Stimulated activated naive CD4-positive, alpha-beta T cell (primary cell): ENCODE results near the gene HOXA9.

Experiments used
- DNase-seq, 6 experiments: peaks; one replicate each; lab custom pipeline; 2025; lab: John Stamatoyannopoulos, UW

Gene HOXA9

DNA sequence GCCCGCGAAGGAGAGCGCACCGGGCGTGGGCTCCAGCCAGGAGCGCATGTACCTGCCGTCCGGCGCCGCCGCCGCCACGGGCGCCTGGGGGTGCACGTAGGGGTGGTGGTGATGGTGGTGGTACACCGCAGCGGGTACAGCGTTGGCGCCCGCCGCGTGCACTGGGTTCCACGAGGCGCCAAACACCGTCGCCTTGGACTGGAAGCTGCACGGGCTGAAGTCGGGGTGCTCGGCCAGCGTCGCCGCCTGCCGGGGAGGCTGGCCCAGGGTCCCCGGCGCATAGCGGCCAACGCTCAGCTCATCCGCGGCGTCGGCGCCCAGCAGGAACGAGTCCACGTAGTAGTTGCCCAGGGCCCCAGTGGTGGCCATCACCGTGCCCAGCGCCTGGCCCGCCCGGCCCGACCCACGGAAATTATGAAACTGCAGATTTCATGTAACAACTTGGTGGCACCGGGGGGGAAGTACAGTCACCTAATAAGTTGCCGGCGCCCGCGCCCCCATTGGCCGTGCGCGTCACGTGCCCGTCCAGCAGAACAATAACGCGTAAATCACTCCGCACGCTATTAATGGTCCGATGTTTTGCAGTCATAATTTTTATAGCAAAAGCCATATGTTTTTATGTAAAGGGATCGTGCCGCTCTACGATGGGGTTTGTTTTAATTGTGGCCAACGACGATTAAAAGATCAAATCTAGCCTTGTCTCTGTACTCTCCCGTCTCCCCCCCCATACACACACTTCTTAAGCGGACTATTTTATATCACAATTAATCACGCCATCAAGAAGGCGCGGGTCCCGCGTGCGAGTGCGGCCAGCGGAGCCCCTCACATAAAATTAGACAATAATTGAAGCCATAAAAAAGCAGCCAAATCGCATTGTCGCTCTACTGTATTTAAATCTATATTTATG, at the start of gene HOXA9:
TSS of gene HOXA9 (minus strand) at position 449 of the 907 bp plus-strand sequence. CDS start at position 369, 80 bp downstream.
- DNase-seq: no peak

DNA sequence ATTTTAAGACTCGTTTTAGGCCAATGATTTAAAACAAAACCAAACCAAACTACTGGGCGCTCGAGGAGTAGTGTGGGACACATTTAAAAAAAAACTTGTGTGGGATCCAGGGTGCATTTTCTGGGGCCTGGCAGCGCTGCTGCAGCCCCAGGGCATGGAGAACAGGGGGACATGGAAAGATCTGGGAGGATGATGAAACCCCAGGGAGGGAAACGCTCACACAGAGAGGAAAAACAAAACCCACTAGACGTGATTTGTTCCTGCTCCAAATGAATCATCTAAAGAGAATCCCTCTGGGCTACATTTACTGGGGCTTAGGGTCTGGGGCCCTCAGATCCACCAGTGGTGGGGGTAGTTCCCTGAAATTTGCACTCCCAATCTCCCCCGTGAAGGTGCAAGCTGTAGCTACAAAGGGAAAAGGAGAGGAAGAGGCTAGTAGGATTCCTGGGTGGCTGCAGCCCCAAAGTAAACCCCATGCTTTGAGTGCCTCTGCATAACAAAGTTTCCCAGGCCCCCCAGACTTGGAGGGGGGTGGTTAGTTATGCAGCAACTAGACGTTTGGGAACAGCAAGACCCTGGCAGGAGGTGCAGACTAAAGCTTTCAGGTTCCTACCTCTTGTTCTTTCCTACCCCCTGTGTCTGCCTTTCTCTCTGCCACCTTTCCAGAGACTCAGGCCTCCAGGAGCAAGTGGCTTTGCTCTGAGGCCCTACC, 49.1 kb upstream of the HOXA9 start:
- DNase-seq: no peak

DNA sequence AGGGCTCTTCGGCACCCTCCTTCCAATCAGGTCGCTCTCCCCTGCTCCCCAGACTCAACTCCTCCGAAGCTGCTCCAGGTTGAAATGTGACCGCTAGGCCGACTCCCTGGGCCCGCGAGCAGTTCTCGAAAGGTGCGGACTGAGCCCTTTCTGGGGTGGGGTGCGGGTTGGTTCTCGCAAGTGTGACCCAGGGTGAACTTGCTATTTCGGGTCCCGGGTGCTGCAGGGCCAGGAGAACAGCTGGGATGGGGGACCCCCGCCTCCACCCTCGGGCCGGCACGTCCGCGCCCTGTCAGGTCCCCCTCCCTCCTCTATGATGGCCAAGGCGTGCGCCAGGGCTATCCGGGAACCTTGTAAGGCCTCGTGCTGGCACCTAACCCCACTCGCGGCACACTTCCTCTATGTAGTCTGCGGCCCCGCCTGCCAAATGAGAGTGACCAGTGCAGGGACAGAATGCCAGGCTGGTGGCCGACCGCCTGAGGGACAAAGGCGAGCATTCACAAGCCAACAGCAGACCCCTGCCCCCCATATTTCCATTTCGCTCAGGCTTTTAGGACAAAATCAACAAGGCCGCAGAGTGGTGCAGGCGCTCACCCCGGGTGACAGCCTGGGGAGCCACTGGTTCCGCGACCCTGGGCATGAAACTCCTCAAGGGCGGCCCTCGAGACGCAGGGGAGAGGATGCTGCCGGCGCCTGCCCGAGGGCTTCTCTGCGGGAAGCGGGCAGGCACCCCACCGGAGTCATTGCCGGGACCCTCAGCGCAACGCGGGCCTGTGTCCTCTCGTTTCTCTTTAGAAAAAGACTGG, 48.3 kb upstream of the HOXA9 start:
- no peak for DNase-seq

DNA sequence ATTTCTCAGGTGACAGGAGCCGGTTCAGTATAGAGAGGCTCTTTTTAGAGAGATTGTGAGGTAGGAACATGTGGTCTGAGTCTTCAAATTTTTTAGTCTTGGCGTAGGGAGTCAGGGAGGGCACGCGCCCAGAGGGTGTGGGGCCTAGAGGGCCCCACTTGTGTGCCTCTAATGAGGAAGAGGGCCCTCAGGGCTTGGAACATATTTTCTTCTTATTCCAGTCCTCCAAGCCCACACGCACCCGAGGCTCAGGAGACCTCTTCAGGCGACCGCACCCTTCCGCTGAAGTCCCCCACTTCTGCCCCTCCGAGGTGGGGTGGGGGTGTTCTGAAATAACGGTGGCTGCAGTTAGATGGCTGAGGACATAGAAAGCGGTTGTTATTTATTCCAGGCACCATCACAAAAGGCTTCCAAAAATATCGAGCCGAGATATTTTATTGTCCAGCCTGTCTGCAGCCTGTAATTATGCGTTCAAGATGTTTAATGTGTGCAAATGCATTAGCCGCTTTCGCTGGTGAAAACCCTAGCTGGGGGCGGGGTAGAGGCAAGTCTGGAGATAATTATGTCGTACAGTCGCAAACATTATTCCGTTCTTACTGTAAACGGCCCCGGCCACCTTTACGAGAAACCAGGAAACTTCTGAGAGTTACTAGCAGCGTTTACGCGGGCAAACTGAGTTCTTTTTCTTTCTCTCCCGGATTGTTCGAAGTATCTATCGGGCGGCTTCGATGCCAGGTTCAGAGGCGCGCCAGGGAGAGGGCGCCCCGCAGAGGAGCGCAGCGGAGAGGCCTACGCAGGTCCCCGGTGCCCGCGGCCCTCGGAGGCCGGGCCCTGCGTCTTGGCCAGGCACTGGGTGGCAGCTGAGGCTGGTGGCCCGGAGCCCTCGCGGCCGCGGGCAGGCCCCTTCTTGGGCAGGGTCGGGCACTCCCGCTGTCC, 47.4 kb upstream of the HOXA9 start:
- DNase-seq: no peak

DNA sequence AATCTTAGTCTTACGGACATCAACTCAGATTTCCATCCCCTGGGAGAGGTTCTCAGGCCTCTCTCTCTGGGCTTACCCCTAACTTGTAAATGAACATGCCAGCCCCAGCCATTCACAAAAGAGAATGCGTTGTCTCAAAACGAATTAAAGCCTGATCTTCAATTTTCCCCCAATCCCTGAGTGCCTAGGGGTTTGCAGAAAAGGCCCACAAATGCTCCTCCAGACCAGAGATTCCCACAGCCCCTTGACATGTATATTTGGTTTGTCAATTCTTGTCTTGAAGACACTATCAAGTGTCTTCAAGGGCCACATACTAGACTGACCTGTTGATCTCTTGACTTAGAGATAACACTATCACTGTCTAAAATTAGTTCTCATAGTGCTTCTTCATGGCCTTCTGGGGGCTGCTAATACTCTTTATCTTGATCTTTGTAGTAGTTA, 46.4 kb upstream of the HOXA9 start:
- no peak for DNase-seq

DNA sequence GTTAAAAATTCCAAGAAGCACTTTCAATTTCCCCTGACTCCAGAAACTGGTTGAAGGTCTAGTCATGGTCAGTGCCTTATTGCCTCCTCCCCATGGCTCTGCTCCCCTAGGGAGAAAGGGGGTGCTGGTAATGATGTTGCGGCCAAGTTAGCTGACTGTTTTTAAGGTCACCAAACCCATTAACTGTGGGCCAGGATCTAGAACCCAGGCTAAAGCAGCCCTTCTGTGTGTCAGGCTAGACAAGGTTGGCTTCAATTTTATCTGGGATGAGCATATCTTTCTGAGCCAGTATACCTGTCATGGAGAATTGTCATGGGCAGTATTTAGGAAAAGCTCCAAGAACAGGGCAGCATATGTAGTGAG, 45.7 kb upstream of the HOXA9 start:
- DNase-seq: no peak

DNA sequence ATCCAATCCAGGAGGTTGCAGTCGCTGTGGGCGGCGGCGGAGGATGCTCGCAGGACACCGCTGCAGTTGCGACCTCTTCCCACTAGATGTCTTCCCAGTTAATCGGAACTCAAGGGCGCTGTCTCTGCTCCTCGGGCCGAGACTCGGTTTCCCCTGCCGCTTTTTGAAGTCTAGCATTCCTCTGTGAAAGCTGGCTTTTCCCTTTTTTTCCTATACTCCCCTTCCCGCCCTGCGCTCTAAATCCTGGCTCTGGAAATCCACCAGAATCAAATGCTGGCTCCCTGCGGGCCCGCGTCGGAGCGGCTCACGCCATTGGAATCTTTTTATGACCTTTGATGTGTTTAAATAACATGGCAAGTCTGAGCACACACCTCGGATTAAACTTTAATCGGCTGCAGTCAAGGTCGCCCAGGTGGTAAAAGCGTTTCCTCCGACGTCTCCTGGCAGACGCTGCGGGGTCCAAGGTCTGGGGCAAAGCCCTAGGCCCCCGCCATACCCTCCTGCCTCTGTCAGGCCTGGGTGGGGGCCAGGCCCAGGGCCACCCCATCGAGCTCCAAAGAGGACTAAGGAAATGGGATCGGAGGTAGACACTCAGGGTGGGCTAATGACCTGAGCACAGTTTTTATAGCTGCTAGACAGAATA, 45.2 kb upstream of the HOXA9 start:
- peak in 2 of 6 experiments; percentile 17 to 50 for DNase-seq

DNA sequence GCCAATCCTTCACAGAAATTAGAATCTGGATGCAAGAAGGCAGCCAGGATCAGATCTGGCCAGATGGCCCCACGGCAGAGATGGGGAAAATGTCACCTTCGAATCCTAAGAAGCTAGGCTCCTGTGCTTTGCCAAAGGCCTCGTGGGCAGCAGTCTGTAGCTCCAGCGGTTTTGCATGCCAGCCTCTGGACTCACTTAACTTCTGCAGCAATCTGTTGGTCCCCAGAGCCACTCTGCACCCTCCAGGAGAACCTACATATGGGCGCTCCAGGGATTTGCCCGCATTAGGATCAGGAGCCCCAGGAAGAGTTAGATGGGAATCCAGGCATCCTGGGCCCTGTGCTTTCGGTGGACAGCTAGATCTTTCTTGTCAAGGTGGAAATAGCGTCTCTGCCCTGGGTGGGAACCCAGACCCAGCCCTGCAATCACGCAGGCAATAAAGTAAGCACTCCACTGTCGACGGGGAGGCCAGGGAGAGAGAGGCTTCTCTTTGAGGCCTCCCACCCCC, 44.6 kb upstream of the HOXA9 start:
- DNase-seq: peak in 1 of 6 experiments; percentile 50

DNA sequence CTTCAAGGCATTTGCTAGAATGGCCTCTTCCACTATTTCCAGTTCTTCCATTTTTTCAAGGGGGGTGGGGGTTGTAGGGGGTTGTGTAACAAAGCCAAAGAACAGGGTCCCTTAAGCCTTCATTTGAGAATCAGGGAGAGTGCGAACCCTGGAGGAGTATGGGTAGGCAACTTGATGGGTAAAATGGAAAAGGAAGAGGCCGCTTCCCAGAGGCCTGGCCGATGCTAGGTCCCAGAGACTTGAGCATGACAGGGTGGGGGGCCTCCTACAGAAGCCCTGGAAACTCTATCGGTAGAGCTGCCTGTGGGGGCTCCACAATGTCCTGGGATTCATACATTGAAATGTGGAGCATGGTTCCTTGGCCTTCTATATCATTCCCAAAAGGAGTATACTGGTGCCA, 43.7 kb upstream of the HOXA9 start:
- no peak for DNase-seq

DNA sequence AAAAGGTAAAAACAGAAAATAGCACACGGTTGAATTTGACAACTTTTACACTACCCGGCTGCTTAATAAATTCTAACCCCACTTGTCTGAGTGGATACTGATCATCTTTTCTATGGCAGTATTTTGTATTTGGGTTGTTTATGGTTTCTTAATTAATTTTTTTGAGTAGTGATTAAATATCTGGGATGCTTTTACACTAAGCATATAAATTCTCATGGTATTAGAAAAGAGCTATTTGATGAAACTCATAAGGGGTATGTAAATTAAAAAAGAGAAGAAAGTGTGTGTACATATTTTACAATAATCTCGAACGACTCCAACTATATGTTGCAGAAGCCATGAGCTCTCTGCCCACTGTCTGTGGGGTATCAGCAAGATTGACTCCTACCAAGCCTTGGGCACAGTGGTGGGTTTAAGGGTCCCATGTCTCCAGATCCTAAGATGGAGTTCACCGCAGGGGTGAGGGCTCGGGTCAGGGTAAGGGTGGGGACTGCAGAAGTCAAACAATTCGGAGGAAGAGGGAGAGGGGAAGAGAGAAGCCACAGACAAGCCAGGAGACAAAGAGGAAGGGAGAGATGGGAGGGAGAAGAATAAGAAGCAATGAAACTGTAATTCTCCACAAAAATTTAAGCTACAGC, 42.1 kb upstream of the HOXA9 start:
- no peak for DNase-seq

DNA sequence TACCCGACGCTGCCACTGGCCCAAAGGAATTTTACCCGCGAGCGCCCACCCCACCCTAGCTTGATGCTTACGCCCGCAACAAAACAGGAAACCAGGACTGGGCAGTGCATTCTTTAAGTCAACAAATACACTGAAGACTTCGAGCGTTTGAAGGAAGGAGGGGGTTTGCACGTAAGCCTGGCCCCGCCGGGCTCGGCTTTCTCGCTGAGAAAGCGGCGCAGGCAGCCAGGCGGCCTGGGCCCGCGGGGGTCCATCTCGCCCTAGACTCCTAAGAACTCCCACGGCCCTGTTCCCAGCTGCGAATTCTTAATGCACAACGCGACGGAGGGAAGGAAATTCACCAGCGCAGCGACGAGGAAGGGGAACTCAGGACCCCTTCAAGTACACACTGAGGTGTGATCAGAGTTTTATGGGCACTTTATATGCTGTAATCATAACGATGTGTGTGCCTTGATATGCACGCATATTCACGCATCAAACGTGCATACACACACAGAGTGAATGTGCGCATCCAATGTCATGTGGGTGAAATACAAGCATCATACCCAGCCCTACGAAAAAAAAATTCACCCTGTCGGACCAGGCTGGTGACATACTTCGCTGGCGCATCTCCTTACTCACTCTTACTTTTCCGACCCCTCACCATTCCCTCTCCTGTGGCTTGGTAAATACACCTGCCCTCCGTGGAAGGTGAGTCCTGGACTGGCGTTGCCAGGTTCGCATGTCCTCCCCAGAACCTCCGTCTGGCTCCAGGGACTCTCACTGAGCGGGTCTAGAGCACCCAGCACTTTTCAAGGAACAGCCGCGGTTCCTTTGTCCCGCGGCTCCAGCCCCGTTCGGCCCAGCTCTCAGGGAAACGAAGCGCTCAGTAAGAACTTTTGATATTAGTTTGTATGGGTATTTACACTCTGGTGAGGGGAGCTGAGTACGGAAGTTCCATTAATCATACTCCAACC, 40.3 kb upstream of the HOXA9 start:
- no peak for DNase-seq

DNA sequence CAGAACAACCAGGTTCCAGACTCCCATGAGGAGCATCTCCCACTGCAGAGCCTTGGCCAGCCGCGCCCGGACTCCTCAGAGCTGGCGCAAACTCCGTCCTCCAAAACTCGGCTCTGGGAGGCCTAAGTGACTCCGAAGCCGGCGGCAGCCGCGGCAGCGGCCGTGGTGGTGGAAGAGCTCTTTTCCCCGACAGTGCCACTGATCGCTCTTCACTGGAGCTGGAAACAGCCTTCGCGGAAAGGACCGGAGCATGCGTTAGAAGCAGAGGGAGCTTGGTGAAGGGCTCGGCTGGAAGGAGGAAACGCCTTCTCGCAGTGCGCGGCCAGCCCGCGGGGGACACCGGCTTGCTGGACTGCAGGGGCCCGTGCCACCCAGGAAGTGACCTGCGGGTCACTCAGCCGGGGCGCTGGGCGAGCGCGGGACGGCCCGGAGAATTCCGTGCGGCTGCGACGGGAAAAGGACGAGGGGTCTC, 39.5 kb upstream of the HOXA9 start:
- no peak for DNase-seq

DNA sequence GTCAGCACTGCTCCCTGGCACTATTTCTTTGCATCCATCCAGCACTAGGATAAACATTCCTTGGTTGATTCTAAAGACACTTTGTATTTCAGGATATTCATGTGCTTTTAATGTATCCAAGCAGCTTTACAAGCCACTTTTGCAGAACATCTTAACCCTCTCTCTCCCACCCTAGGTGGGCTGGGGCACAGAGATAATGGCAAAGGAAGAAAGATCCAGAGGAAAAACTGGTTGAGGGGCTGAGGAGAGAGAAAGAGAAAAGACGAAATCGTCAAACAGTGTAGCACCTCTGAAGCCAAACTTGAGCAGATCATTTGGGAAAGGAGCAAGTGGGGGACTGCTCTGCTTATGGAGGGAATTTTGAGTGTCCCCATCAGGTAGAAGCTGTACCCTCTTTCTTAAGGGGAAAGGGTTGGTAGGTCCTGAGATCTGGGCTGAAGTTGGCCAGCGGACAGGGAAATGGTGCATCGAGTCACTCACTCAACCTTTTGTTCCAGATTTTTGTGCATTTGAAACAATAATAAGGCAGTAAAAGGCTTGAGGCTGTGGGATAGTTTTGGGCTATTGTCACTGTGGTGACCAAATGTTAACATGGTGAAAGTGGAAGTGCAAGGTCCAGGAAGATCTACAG, 38.7 kb upstream of the HOXA9 start:
- DNase-seq: no peak

DNA sequence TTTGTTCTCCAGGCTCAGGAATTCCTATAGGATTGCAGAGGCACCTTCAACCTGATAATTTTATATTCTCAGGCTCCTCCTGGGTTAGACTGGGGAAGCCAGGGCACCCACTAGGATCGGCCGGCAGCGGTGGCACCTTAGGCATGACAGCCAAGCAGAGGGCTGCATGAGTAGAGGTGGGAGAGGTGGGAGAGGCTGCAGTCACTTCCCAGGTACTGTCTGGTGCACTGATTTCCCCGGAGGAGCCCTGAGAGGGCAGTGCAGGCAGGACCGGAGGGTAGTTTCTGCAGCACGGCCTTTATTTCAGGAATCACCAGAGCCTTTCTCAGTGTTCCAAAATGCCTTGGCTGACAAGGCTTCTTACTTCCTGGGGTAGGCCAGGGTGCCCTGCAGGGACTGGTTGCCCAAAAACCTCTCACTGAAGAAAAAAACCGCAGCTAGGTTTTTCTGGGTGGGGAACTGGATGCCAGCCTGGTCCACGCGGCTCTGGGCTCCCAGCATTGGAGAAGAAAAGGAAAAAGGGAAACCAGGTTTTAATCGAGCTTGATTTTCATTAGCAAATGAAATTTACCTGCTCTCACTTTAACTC, 38.1 kb upstream of the HOXA9 start:
- no peak for DNase-seq

DNA sequence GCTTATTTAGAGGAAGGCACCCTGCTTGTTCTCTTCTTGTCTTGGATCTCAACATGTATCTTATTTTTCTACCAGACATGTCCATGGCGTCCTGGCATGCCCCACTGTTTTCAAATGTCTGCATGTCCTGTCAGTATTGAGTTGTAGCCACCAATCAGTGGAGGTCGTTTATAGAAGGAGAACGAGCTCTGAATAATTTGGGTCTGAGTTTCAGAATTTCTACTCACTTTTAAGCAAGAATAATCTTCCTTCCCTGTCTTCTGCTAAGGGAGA, 37.5 kb upstream of the HOXA9 start:
- no peak for DNase-seq

DNA sequence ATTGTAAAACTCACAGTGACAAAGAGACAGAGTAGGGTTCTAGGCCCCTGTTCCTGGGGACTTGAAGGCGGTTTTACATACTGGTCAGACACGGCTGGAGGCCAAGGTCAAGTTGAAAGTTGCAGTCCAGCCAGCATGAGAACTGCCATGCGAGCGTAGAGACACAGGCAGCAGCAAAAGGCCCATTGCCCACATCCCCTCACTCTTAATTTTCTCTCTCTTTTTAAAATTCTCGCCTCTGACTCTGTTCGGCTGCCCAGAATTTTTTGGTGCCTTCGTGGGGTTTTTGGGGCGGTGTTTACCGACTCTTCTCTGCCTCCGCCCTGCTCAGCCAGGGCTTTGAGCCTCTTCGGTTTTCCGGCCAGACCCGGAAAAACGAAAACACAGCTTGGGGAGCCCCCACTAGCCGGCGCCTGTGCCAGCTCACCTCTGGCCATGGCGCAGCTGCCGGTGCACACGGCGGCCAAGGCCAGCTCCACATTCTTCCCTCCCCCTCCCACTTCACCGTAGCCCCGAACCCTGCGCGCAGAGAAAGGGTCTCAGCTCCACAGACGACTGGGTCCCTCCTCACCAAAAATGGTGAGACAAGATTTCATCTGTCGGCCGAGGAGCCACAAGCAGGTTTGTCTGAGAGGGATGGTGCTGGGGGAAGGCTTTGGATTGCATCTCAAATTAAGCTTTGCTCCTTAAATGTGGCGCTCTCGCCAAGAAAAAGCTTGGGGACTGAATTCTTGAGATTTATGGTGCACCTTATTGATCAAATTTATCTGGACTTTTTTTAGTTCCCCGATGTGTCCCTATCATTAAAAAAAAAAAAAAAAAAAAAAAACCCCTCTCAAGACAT, 36.9 kb upstream of the HOXA9 start:
- DNase-seq: no peak

DNA sequence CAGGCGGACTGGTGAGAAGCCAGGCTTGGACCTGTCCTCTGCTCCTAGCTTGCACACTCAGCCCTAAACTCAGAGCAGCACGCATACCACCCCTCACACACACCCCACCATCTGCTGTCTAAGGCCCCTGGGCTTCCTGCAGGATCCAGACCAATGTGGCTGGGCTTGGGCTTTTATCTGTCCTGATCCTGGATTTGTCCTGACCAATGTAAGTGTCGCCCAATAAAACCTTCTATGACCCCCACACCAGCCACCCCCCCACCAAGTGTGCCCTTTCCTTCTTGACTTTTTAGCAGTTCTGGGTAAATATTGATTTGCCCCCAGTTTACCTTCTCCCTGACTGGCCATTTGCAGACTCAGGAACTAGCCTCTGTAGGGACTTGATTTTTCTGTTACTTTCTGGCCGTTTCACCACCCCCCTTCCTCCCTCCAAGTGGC, 36.3 kb upstream of the HOXA9 start:
- no peak for DNase-seq
